Measurements from ENCODE around the gene PAK1.

DNA sequence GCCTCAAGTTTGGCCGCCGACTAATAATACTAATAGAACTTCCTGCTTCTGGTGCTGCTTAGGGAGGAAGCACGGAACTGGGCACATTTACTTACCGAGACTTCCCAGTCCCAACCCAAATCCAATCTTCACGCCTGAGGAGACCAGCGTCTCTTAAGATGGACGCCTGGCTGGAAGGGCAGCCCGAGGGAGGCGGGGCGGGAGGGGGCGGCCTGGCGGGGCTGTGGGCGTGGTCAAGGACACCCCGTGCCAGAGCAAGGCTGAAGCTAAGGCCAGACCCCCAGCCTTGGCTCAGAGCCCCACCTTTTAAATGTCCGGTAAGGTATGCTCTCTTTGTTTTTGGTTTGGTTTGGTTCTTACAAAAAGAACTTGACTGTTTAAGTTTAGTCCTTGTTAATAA lies 172.4 kb downstream of the PAK1 start, which contains the start of gene GDPD4:
- TF ChIP-seq, protein P1, sequence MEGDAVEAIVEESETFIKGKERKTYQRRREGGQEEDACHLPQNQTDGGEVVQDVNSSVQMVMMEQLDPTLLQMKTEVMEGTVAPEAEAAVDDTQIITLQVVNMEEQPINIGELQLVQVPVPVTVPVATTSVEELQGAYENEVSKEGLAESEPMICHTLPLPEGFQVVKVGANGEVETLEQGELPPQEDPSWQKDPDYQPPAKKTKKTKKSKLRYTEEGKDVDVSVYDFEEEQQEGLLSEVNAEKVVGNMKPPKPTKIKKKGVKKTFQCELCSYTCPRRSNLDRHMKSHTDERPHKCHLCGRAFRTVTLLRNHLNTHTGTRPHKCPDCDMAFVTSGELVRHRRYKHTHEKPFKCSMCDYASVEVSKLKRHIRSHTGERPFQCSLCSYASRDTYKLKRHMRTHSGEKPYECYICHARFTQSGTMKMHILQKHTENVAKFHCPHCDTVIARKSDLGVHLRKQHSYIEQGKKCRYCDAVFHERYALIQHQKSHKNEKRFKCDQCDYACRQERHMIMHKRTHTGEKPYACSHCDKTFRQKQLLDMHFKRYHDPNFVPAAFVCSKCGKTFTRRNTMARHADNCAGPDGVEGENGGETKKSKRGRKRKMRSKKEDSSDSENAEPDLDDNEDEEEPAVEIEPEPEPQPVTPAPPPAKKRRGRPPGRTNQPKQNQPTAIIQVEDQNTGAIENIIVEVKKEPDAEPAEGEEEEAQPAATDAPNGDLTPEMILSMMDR (IDR thresholded peaks at IDR 0.05), result no peak
- TF ChIP-seq POLR2A (IDR thresholded peaks at IDR 0.05), result no peak
